OCI-LY3 (cell line): ENCODE data around the gene NEU1.

Source experiments
- EZH2phosphoT487 ChIP-seq: fragments of 200-600 bp; shearing (Covaris generic); IDR thresholded peaks from 2 replicates; pipeline ENCODE4 v1.6.1; 2018; ENCODE audit warnings: antibody characterized with exemption, mixed run types, low read depth
- TF ChIP-seq, protein P1 (sequence below): fragments of 200-600, 300-600 bp; sonication (generic); IDR thresholded peaks from 2 replicates; pipeline ENCODE4 v1.5.1; 2014; ENCODE audit warnings: antibody characterized with exemption, low read length, low read depth

DNA sequence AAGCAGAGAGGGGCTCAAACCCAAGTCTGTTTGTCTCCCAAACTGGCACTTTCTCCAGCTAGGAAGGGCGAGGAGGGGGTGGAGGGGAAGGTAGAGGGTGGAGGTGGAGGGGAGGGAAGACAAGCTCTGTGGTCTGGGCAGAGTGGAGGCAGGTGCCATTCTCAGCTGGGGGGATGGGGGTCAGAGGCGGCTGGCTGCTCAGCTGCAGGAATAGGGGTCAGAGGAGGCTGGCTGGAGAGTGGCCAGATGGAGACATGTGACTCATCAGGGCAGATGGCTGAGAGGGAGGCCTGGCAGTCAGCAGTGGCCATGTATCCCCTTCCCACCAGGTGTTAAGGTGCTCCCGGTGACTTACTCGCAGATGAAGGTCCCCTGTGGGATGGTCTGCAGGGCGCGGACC is 19.7 kb upstream of the NEU1 start:
- TF ChIP-seq, protein P1, sequence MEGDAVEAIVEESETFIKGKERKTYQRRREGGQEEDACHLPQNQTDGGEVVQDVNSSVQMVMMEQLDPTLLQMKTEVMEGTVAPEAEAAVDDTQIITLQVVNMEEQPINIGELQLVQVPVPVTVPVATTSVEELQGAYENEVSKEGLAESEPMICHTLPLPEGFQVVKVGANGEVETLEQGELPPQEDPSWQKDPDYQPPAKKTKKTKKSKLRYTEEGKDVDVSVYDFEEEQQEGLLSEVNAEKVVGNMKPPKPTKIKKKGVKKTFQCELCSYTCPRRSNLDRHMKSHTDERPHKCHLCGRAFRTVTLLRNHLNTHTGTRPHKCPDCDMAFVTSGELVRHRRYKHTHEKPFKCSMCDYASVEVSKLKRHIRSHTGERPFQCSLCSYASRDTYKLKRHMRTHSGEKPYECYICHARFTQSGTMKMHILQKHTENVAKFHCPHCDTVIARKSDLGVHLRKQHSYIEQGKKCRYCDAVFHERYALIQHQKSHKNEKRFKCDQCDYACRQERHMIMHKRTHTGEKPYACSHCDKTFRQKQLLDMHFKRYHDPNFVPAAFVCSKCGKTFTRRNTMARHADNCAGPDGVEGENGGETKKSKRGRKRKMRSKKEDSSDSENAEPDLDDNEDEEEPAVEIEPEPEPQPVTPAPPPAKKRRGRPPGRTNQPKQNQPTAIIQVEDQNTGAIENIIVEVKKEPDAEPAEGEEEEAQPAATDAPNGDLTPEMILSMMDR, result no peak
- TF ChIP-seq EZH2phosphoT487, result no peak
